CD8-positive, alpha-beta memory T cell (primary cell): ENCODE results near the gene STIMATE. TPM values are rescaled to one million over a fixed set of nuclear protein-coding genes. Genes with fewer than 3 reads are reported as not detected.

ENCODE experiments used
- CTCF ChIA-PET: fragments of 350-600 bp; sonication (Branson Sonifier 250); formaldehyde crosslinking; loops from one replicate; lab custom pipeline; 2021; ENCODE audit warnings: antibody characterized with exemption; lab: Charles Lee
- POLR2A ChIA-PET: fragments of 350-600 bp; sonication (Branson Sonifier 250); formaldehyde crosslinking; loops from one replicate; lab custom pipeline; 2021; ENCODE audit warnings: antibody characterized with exemption; lab: Charles Lee
- DNase-seq, 5 donors: peaks; one replicate each; pipeline versions ENCODE4 v3.0.0 to v3.0.0-alpha.2; 2020 to 2022; ENCODE audit warnings: mixed read lengths in 1 of 5
- H3K27ac ChIP-seq: one replicate; pipeline ENCODE4 v1.7.0; 2013; ENCODE audit warnings: low read depth, mild to moderate bottlenecking, low read length, moderate library complexity
- H3K27me3 ChIP-seq: 2 replicates; pipeline ENCODE4 v1.7.0; 2013; ENCODE audit warnings: low read length, mild to moderate bottlenecking; ENCODE audit not compliant: insufficient read depth, poor library complexity, severe bottlenecking
- H3K36me3 ChIP-seq: 2 replicates; pipeline ENCODE4 v1.7.0; 2013; ENCODE audit warnings: mild to moderate bottlenecking, low read length, moderate library complexity; ENCODE audit not compliant: insufficient read depth
- H3K4me1 ChIP-seq: 2 replicates; pipeline ENCODE4 v1.7.0; 2013; ENCODE audit warnings: mild to moderate bottlenecking, low read length, moderate library complexity; ENCODE audit not compliant: insufficient read depth
- H3K4me3 ChIP-seq: 2 replicates; pipeline ENCODE4 v1.7.0; 2013; ENCODE audit warnings: mild to moderate bottlenecking, low read length
- H3K9me3 ChIP-seq: 2 replicates; pipeline ENCODE4 v1.7.0; 2013; ENCODE audit warnings: mild to moderate bottlenecking, low read length
- H3K27ac Mint-ChIP-seq, 8 donors: one replicate each; pipeline ENCODE4 v1.8.0; 2020 to 2021; ENCODE audit warnings: mixed read lengths in 8 of 8, mild to moderate bottlenecking in 6 of 8, inconsistent platforms in 3 of 8, moderate library complexity in 3 of 8
- H3K27me3 Mint-ChIP-seq, 2 donors: one replicate each; pipeline ENCODE4 v1.8.0; 2020 to 2021; ENCODE audit warnings: mixed read lengths in 2 of 2, mild to moderate bottlenecking in 1 of 2, moderate library complexity in 1 of 2
- H3K36me3 Mint-ChIP-seq, 3 donors: one replicate each; pipeline ENCODE4 v1.8.0; 2020 to 2021; ENCODE audit warnings: mixed read lengths in 3 of 3, inconsistent platforms in 1 of 3, mild to moderate bottlenecking in 1 of 3
- H3K4me1 Mint-ChIP-seq, 3 donors: one replicate each; pipeline ENCODE4 v1.8.0; 2020 to 2021; ENCODE audit warnings: mixed read lengths in 3 of 3, inconsistent platforms in 1 of 3, mild to moderate bottlenecking in 1 of 3
- H3K4me3 Mint-ChIP-seq, 7 donors: one replicate each; pipeline ENCODE4 v1.8.0; 2020 to 2021; ENCODE audit warnings: mixed read lengths in 7 of 7, mild to moderate bottlenecking in 6 of 7, moderate library complexity in 4 of 7, inconsistent platforms in 2 of 7
- H3K9me3 Mint-ChIP-seq, 5 donors: one replicate each; pipeline ENCODE4 v1.8.0; 2020 to 2022; ENCODE audit warnings: mixed read lengths in 5 of 5, mild to moderate bottlenecking in 3 of 5, moderate library complexity in 2 of 5, inconsistent platforms in 1 of 5
- polyA plus RNA-seq: library from polyadenylated mRNA; unstranded; fragments of 300-500 nt; fragmentation: Illumina TruSeq; gene quantifications from one replicate; pipeline ENCODE4 v1.2.3, GENCODE V29; 2021
- total RNA-seq, 2 experiments: library from RNA; stranded (reverse); gene quantifications; one replicate each; pipeline ENCODE4 v1.2.3, GENCODE V29; 2021

STIMATE gene
- total and polyA plus RNA-seq, 3 experiments from 2014 or later: 10.8 to 39.1 (median 35.0) TPM

DNA sequence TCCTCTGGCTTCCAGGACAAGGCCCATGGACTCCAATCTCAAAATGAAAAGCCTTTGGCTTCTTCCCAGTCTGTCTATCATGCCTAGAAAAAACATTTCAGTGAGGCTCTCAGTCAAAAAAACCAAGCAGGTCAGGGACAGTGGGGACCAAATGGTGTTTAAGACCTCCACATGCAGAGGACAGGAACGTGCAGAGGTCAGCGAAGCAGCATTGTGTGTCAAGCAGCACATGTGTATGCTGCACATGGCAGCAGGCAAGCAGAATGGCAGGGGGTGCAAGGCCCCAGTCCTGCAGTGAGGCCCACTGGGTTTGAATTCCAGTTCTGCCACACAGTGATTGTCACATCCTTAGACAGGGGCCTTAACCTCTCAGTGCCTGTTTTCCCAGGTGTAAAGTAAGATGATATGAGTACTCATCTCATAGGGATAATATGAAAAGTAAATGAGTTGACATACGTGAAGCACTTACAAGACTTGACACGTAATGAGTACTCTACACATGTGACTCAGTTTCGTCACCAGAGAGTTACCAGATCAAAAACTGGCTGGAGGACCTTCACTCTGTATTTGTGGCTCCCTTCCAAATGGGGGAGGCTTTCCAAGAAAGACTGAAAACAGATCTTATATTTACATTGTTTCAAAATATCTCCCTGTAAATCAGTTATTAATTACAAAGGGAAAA lies 11.2 kb downstream of the STIMATE start:
- Mint-ChIP-seq H3K4me1 (peaks cover 18 to 60% (median 58%) of the 10 kb centered on the region in 3 donors), H3K27ac (peak overlapping the region in 1 of 8 donors; percentile 42), H3K4me3 (no peak overlapping the region), H3K27me3 (no peaks in the 10 kb centered on the region), H3K36me3 (peaks cover 13 to 48% (median 18%) of the 10 kb centered on the region in 3 donors), H3K9me3 (no peaks in the 10 kb centered on the region)
- H3K27ac ChIP-seq: no peak overlapping the region
- no peak overlapping the region for H3K4me3 ChIP-seq
- peaks cover under 1% of the 10 kb centered on the region for H3K4me1 ChIP-seq
- POLR2A ChIA-PET: no interaction called here
- no peaks in the 10 kb centered on the region for H3K27me3 ChIP-seq
- CTCF ChIA-PET: no interaction called here
- no peak for DNase-seq
- H3K36me3 ChIP-seq: peaks cover 8% of the 10 kb centered on the region
- H3K9me3 ChIP-seq: no peaks in the 10 kb centered on the region

DNA sequence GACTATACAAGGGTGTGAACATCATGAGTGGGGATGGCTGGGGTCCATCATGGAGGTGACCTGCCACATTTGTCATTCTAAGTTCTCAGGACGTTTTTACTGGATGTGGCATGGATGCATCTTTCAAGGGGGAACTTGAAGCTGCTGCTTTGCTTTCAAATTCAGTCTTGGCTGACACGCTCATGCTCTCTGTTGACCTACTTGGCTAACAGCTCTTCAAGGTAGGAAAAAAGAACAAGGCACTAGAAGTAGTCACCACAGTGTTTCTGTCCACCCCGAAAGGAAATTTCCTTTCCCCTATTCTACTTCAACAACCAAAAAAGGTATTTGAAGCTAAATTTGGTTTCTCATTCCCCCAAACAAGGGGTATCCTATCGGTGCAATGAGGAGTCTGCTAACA lies 15.0 kb downstream of the STIMATE start:
- no peaks in the 10 kb centered on the region for H3K9me3 ChIP-seq
- H3K27ac ChIP-seq: no peak overlapping the region
- Mint-ChIP-seq H3K4me1 (peaks cover 11 to 44% (median 40%) of the 10 kb centered on the region in 3 donors), H3K27ac (no peak overlapping the region), H3K27me3 (no peaks in the 10 kb centered on the region), H3K9me3 (no peaks in the 10 kb centered on the region), H3K4me3 (no peak overlapping the region), H3K36me3 (peaks cover 13 to 70% (median 22%) of the 10 kb centered on the region in 3 donors)
- POLR2A ChIA-PET: no interaction called here
- H3K36me3 ChIP-seq: peaks cover 8% of the 10 kb centered on the region
- H3K4me3 ChIP-seq: no peak overlapping the region
- H3K4me1 ChIP-seq: no peaks in the 10 kb centered on the region
- no peaks in the 10 kb centered on the region for H3K27me3 ChIP-seq
- no peak for DNase-seq
- CTCF ChIA-PET: interaction anchor here (1.1 kb wide), 1 partner anchor 11 kb away, joined by 3 read pairs; no protein-coding TSS in a partner anchor

DNA sequence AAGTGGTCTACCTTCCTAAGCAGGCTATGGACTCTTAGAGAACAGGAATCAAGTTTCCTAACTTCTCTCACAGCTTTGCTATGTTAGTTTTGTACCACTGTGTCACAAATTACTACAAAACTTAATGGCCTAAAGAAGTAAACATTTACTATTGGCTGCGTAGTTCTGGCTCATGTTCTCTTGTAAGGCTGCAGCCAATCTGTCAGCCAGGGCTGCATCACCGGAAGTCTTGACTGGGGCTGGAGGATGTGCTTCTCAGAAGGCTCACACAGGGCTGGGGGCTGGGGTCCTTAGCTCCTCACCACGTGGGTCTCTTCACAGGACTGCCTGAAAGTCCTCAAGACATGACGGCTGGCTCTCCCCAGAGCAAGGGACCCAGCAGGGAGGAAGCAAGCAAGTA lies 15.5 kb downstream of the STIMATE start:
- CTCF ChIA-PET: interaction anchor here (1.1 kb wide), 1 partner anchor 11 kb away, joined by 3 read pairs; no protein-coding TSS in a partner anchor
- H3K4me1 ChIP-seq: no peaks in the 10 kb centered on the region
- H3K9me3 ChIP-seq: no peaks in the 10 kb centered on the region
- H3K27ac Mint-ChIP-seq: peak overlapping the region in 2 of 8 donors; percentile 40 to 47
- H3K4me3 Mint-ChIP-seq: no peak overlapping the region
- H3K4me1 Mint-ChIP-seq: peaks cover 10 to 44% (median 38%) of the 10 kb centered on the region in 3 donors
- DNase-seq: no peak
- POLR2A ChIA-PET: no interaction called here
- peaks cover 8% of the 10 kb centered on the region for H3K36me3 ChIP-seq
- no peaks in the 10 kb centered on the region for H3K27me3 ChIP-seq
- H3K27me3 Mint-ChIP-seq: no peaks in the 10 kb centered on the region
- H3K27ac ChIP-seq: no peak overlapping the region
- H3K4me3 ChIP-seq: no peak overlapping the region
- peaks cover 13 to 69% (median 22%) of the 10 kb centered on the region in 3 donors for H3K36me3 Mint-ChIP-seq
- no peaks in the 10 kb centered on the region for H3K9me3 Mint-ChIP-seq

DNA sequence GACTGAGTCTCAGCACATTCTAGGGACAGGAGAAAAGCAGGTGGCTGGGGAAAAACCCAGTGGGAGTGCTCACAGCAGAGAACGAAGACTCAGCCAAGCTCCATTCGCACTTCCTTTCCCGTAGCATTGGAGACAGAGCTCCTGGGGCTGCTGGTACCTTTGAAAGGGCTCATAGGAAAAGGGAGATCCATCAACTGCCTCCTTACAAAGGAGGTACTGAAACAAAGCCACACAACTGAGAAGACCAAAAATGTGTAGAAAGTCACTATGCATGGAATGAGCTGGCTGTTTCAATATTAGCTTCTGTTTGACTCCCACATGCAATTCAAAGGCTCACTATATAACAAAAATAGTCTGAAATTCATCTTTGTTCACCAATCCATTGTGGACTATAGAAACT lies 16.9 kb downstream of the STIMATE start:
- no peak overlapping the region for H3K4me3 ChIP-seq
- ChIA-PET CTCF (no interaction called here), POLR2A (no interaction called here)
- H3K4me1 Mint-ChIP-seq: peaks cover 14 to 55% (median 42%) of the 10 kb centered on the region in 3 donors
- H3K27me3 ChIP-seq: no peaks in the 10 kb centered on the region
- H3K4me1 ChIP-seq: peaks cover 5% of the 10 kb centered on the region
- DNase-seq: no peak
- no peak overlapping the region for H3K27ac ChIP-seq
- H3K9me3 ChIP-seq: no peaks in the 10 kb centered on the region
- H3K27ac Mint-ChIP-seq: no peak overlapping the region
- no peaks in the 10 kb centered on the region for H3K27me3 Mint-ChIP-seq
- no peak overlapping the region for H3K4me3 Mint-ChIP-seq
- peaks cover 8 to 56% (median 19%) of the 10 kb centered on the region in 3 donors for H3K36me3 Mint-ChIP-seq
- peaks cover 3% of the 10 kb centered on the region for H3K36me3 ChIP-seq
- no peaks in the 10 kb centered on the region for H3K9me3 Mint-ChIP-seq

DNA sequence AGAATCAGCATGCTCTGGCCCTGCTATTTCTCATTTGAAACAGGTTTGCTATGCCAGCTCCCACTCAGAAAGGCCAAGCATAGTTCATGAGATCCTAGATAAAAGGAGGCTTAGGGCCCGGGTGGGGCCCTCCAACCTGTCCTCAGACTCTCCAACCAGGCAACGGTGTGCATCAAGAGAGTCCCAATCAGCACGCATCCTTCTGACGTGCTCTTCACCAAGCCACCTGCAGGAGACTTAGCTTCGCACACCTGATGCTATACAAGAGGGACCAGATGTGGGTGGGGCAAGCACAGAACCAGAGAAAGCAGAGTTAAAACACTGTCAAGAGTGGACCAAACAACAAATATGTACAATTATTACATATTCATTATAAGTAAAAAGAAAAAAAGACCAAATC lies 17.3 kb downstream of the STIMATE start:
- Histone ChIP-seq H3K4me1 (peaks cover 9% of the 10 kb centered on the region), H3K4me3 (no peak overlapping the region), H3K27ac (no peak overlapping the region), H3K36me3 (no peaks in the 10 kb centered on the region), H3K9me3 (no peaks in the 10 kb centered on the region), H3K27me3 (no peaks in the 10 kb centered on the region)
- Mint-ChIP-seq H3K4me1 (peaks cover 18 to 59% (median 45%) of the 10 kb centered on the region in 3 donors), H3K27ac (peak overlapping the region in 1 of 8 donors; percentile 62), H3K4me3 (no peak overlapping the region), H3K9me3 (no peaks in the 10 kb centered on the region), H3K27me3 (no peaks in the 10 kb centered on the region), H3K36me3 (peaks cover 3 to 51% (median 15%) of the 10 kb centered on the region in 3 donors)
- POLR2A ChIA-PET: no interaction called here
- DNase-seq: no peak
- CTCF ChIA-PET: no interaction called here

DNA sequence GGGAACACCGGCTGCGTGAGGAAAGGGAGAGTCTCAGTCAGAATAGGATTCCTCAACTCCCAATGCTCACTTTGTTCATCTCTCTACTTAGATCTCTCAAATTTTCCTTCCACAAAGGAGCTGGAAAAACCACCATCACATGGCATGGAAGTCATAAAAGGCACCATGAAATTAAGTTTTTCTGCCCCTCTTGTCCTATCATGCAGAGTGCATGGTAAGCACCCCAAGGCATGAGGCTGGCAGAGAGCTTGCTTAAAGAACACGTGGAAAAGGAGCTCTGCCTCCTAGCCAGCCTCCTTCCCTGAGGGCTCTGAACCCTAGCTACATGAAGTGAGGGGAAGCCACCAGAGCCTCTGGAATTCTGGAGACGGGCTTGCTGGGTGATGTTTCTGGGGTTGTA lies 17.8 kb downstream of the STIMATE start:
- no peak overlapping the region for H3K4me3 ChIP-seq
- Mint-ChIP-seq H3K9me3 (no peaks in the 10 kb centered on the region), H3K27me3 (no peaks in the 10 kb centered on the region), H3K36me3 (peaks cover 3 to 48% (median 13%) of the 10 kb centered on the region in 3 donors), H3K27ac (peak overlapping the region in 1 of 8 donors; percentile 43), H3K4me1 (peaks cover 21 to 59% (median 50%) of the 10 kb centered on the region in 3 donors), H3K4me3 (no peak overlapping the region)
- ChIA-PET CTCF (no interaction called here), POLR2A (no interaction called here)
- H3K36me3 ChIP-seq: no peaks in the 10 kb centered on the region
- H3K4me1 ChIP-seq: peaks cover 11% of the 10 kb centered on the region
- H3K27me3 ChIP-seq: no peaks in the 10 kb centered on the region
- H3K9me3 ChIP-seq: no peaks in the 10 kb centered on the region
- H3K27ac ChIP-seq: no peak overlapping the region
- no peak for DNase-seq

DNA sequence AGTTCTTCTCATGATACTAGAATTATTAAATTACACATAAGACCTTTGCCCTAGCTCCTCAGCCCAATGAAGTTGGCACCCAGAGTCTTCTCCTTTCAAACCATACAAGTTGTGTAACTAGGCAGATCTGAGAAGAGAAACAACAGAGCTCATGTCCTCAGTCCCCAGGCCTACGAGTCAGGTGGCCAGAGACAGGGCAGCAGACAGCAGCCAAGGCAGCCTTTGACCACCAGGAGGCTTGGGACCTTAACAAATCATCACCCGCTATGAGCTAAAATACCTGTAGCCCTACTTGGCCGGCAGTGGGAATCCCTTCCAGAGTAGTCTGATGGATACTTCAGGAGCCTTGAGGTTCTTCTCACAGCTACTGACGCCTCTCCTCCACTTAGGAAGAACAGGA lies 18.3 kb downstream of the STIMATE start:
- no peak overlapping the region for H3K27ac ChIP-seq
- CTCF ChIA-PET: no interaction called here
- POLR2A ChIA-PET: no interaction called here
- Mint-ChIP-seq H3K4me1 (peaks cover 25 to 62% (median 55%) of the 10 kb centered on the region in 3 donors), H3K4me3 (no peak overlapping the region), H3K27me3 (no peaks in the 10 kb centered on the region), H3K36me3 (peaks cover 3 to 46% (median 13%) of the 10 kb centered on the region in 3 donors), H3K27ac (peak overlapping the region in 2 of 8 donors; percentile 14 to 43), H3K9me3 (no peaks in the 10 kb centered on the region)
- no peaks in the 10 kb centered on the region for H3K36me3 ChIP-seq
- no peaks in the 10 kb centered on the region for H3K27me3 ChIP-seq
- H3K4me1 ChIP-seq: peaks cover 11% of the 10 kb centered on the region
- no peak for DNase-seq
- no peaks in the 10 kb centered on the region for H3K9me3 ChIP-seq
- no peak overlapping the region for H3K4me3 ChIP-seq

DNA sequence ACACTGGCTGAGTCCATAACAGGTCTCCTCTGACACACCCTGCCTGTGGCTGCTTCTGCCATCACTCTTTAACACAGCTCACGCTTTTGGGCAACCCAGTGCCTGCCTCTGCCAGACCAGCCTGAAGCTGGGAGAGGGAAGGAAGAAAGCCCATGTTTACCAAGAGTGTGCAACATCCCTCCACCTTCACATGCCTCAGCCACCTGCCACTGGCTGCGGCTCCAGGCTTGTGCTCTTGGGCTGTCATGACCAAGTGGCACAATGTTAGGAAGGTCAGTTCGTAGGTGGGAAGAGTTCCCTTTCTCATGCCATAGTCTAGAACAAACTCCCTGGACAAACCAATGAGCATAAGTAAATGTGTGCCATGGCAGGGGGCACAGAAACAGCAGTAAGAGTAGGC lies 20.3 kb downstream of the STIMATE start:
- Mint-ChIP-seq H3K9me3 (no peaks in the 10 kb centered on the region), H3K27ac (peak overlapping the region in 1 of 8 donors; percentile 27), H3K4me3 (no peak overlapping the region), H3K36me3 (peaks cover 0 to 38% (median 6%) of the 10 kb centered on the region in 3 donors), H3K4me1 (peaks cover 26 to 65% (median 47%) of the 10 kb centered on the region in 3 donors), H3K27me3 (no peaks in the 10 kb centered on the region)
- ChIA-PET POLR2A (no interaction called here), CTCF (no interaction called here)
- H3K27ac ChIP-seq: no peak overlapping the region
- H3K27me3 ChIP-seq: no peaks in the 10 kb centered on the region
- DNase-seq: no peak
- H3K9me3 ChIP-seq: no peaks in the 10 kb centered on the region
- H3K4me1 ChIP-seq: peaks cover 11% of the 10 kb centered on the region
- no peaks in the 10 kb centered on the region for H3K36me3 ChIP-seq
- no peak overlapping the region for H3K4me3 ChIP-seq
